GM19351 (cell line): ENCODE results near the gene ACBD6.
A peak's percentile ranks its signal among the peaks of the same experiment; 100 is the strongest.

Experiments used
- ATAC-seq: cut with Tn5 transposase; IDR thresholded peaks from one replicate; pipeline ENCODE4 v1.9.1; 2021; ENCODE audit warnings: mild to moderate bottlenecking, moderate library complexity; ENCODE audit not compliant: unreplicated experiment

ACBD6 gene

DNA sequence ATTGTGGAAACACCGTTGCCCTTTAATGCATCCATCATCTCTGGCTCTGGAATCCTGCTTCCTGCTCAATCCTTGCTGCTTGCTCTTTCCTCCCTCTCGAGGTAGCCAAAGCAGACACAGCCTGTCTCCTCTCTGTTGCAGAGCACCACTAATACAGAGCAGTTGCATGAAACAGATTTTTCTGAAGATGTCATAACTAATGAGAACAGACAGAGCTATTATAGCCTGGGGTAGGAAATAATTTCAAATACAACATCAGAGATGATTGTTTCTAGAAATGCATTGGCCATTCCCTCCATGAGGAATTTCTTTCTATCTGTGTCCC lies 23.3 kb upstream of the ACBD6 start:
- no peak for ATAC-seq

GRCh38 chr1:180524915-180525714 lies 22.7 kb upstream of the ACBD6 start:
- no peak for ATAC-seq

DNA sequence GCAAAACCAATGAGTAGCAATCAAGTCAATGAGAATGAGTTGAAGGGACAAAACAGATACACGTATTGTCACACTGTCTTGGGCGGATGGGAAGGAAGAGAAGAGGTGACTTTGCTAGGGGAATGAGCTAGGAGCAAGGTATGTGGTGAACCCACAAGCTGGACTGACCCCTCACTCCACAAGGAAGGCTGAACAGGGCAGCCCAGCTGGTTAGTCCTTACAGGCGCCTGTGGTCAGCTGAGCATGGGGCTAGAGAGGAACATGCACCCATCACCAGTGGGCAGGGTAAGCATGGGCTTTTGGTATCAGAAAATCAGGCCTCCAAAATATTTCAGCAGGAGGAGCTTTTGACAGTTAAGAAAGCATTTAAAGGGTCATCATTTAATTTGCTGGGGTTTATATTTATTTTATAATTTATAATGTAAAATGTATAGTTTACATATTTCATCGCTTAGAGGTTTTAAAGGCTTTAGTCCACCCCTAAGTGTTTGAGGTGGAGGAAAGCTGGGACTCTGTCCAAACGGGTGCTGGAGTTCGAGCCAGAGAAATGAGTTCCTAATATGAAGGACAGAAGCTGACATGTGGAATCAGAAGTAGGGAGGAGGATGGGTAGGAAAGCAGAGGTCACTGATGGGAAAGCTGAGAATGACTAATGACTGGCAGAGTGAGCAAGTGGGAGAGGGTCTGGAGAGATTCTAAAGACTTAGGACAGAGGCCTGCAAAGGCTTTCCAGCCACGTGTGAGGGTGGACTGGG lies 22.0 kb upstream of the ACBD6 start:
- no peak for ATAC-seq

GRCh38 chr1:180522213-180522515 lies 19.8 kb upstream of the ACBD6 start:
- ATAC-seq, result no peak

DNA sequence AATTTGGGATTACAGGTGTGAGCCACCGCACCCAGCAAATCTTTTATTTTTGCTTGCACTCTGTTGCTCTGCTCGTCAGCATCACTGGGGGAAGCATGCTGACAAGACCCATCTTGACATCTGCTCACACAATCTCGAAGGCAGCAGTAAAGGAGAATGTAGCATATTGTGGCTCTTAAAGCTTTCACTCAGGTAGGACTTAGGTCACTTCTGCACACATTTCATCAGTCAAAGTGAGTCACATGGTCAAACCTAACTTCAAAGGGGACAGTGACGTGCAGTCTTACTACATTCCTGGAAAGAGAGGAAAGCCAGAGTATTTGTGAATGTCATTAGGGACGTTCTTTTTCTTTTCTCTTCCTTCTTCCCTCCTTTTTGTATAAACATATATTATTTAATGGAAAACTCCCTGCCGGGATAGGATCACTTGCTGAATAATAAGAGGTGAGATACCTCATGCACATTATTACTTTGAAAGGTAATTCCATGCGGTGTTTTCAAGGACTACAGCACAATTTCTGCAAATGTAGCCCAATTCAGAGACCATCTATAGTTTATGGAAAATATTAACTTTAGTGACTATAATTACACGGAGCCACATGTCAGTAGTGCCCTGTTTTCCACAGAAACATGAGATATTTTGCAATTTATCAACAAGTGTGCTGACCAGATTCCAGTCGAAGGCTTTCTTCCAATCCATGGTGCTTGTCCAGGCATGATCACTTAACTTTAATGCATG lies 19.3 kb upstream of the ACBD6 start:
- no peak for ATAC-seq

- ATAC-seq, result no peak
Measured at GRCh38 chr1:180519846-180520245, 17.5 kb upstream of the ACBD6 start.

GRCh38 chr1:180515857-180516388 lies 13.5 kb upstream of the ACBD6 start:
- peak; percentile 93 for ATAC-seq

GRCh38 chr1:180515364-180515763 lies 13.0 kb upstream of the ACBD6 start:
- ATAC-seq, result no peak

- ATAC-seq, result no peak
Measured at GRCh38 chr1:180513531-180513930, 11.2 kb upstream of the ACBD6 start.

GRCh38 chr1:180510882-180511281 lies 8.5 kb upstream of the ACBD6 start:
- ATAC-seq, result no peak

- no peak for ATAC-seq
Measured at GRCh38 chr1:180508725-180509097, 6.3 kb upstream of the ACBD6 start.

GRCh38 chr1:180507795-180508724 lies 5.7 kb upstream of the ACBD6 start:
- no peak for ATAC-seq

DNA sequence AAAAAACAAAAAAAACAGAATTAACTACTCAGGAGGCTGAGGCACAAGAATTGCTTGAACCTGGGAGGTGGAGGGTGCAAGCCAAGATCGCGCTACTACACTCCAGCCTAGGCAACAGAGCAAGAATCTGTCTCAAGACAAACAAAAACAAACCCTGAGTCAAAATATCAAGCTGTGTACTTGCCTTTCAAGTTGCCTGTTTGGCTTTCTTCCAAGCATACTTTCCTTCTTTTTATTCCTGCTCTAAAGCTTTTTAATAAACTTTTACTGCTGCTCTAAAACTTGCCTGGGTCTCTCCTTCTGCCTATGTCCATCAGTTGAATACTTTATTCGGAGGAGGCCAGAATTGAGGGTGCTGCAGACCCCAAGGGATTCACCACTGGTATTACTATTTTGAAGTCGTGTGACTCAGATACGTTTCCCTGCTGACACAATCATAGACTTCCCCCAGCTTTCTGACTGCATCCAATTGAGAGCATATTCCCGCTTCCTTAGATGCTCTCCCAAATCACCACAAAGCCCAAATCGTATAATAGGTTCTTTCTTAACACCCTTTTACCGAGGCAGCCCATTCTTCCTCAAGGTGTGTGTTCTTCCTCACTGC lies 3.5 kb upstream of the ACBD6 start:
- ATAC-seq, result no peak

GRCh38 chr1:180504186-180504585 lies 1.8 kb upstream of the ACBD6 start:
- no peak for ATAC-seq

GRCh38 chr1:180503280-180503862 lies 994 bp upstream of the ACBD6 start:
- peak; percentile 1 for ATAC-seq

GRCh38 chr1:180501865-180502360 lies 464 bp downstream of the ACBD6 start:
- ATAC-seq, result peak; percentile 34

GRCh38 chr1:180500689-180501088 lies 1.7 kb downstream of the ACBD6 start:
- no peak for ATAC-seq

- no peak for ATAC-seq
Measured at GRCh38 chr1:180498594-180498993, 3.8 kb downstream of the ACBD6 start.

- ATAC-seq, result no peak
Measured at GRCh38 chr1:180497826-180498225, 4.6 kb downstream of the ACBD6 start.

DNA sequence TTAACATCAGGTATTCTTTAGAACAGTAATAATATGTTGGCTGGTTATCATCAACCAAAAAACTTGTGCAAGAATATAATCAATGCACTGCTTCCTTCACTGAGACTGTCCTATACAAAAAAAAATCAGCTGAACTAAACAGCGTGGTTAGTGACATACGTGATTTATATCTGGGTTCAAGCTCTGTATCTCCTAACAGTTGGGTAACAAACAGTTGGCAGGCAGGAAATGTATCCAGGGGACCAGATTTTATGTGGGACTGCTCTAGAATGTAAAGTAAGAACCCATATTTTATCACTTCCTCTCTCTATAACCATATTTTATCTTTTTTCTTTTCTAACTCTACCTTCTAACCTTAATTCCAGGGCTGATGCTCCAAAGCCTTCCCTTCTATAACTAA lies 8.0 kb downstream of the ACBD6 start:
- no peak for ATAC-seq
